H9 (cell line): ENCODE data around the gene LRRC45. TPM values are rescaled to one million over a fixed set of nuclear protein-coding genes. Genes with fewer than 3 reads are reported as not detected.
A peak's percentile ranks its signal among the peaks of the same experiment; 100 is the strongest.

Experiments used
- DNase-seq: peaks from one replicate; pipeline ENCODE4 v3.0.0-alpha.2; 2017
- H2AFZ ChIP-seq: one replicate; pipeline ENCODE4 v1.6.1; 2013; ENCODE audit warnings: mild to moderate bottlenecking, low read length, control low read depth, moderate library complexity
- H2AK5ac ChIP-seq: 2 replicates; pipeline ENCODE4 v1.6.1; 2013; ENCODE audit warnings: low read length, control low read depth, mixed read lengths; ENCODE audit not compliant: insufficient read length
- H2BK120ac ChIP-seq: one replicate; pipeline ENCODE4 v1.6.1; 2013; ENCODE audit warnings: low read depth, mild to moderate bottlenecking, low read length, control low read depth, inconsistent platforms; ENCODE audit not compliant: poor library complexity, severe bottlenecking
- H2BK12ac ChIP-seq: 2 replicates; pipeline ENCODE4 v1.6.1; 2013; ENCODE audit warnings: low read length, control low read depth, mixed read lengths, low read depth; ENCODE audit not compliant: insufficient read length
- H2BK15ac ChIP-seq: 2 replicates; pipeline ENCODE4 v1.6.1; 2013; ENCODE audit warnings: low read depth, low read length, control low read depth
- H2BK20ac ChIP-seq: one replicate; pipeline ENCODE4 v1.6.1; 2013; ENCODE audit warnings: low read depth, mild to moderate bottlenecking, low read length, control low read depth, inconsistent platforms; ENCODE audit not compliant: poor library complexity, severe bottlenecking
- H2BK5ac ChIP-seq: 2 replicates; pipeline ENCODE4 v1.6.1; 2013; ENCODE audit warnings: low read length, control low read depth, mixed read lengths; ENCODE audit not compliant: insufficient read length
- H3K14ac ChIP-seq: 2 replicates; pipeline ENCODE4 v1.6.1; 2013; ENCODE audit warnings: low read length, control low read depth; ENCODE audit not compliant: insufficient read depth
- H3K18ac ChIP-seq: 2 replicates; pipeline ENCODE4 v1.6.1; 2013; ENCODE audit warnings: low read depth, mild to moderate bottlenecking, mixed read lengths, low read length, control low read depth; ENCODE audit not compliant: insufficient read length
- H3K23ac ChIP-seq: 2 replicates; pipeline ENCODE4 v1.6.1; 2013; ENCODE audit warnings: low read length, control low read depth, mixed read lengths, low read depth; ENCODE audit not compliant: insufficient read length
- H3K23me2 ChIP-seq: 2 replicates; pipeline ENCODE4 v1.6.1; 2013; ENCODE audit warnings: low read depth, mild to moderate bottlenecking, mixed read lengths, low read length, control low read depth; ENCODE audit not compliant: insufficient read length, poor library complexity, severe bottlenecking
- H3K27ac ChIP-seq: 2 replicates; pipeline ENCODE4 v1.5.1; 2013; ENCODE audit warnings: low read length, control low read depth, mixed read lengths, low read depth; ENCODE audit not compliant: insufficient read length
- H3K27me3 ChIP-seq: 2 replicates; pipeline ENCODE4 v1.6.1; 2013; ENCODE audit warnings: low read length, control low read depth, inconsistent platforms; ENCODE audit not compliant: insufficient read depth
- H3K4ac ChIP-seq: 2 replicates; pipeline ENCODE4 v1.6.1; 2013; ENCODE audit warnings: low read depth, mild to moderate bottlenecking, control low read depth, inconsistent platforms, low read length, moderate library complexity
- H3K4me1 ChIP-seq: 2 replicates; pipeline ENCODE4 v1.6.1; 2013; ENCODE audit warnings: low read length, control low read depth, inconsistent platforms; ENCODE audit not compliant: insufficient read depth
- H3K4me2 ChIP-seq: 2 replicates; pipeline ENCODE4 v1.6.1; 2013; ENCODE audit warnings: low read length, control low read depth, mixed read lengths; ENCODE audit not compliant: insufficient read length, insufficient read depth
- H3K56ac ChIP-seq: 2 replicates; pipeline ENCODE4 v1.6.1; 2013; ENCODE audit warnings: low read depth, mild to moderate bottlenecking, mixed read lengths, low read length, control low read depth; ENCODE audit not compliant: insufficient read length
- H3K79me1 ChIP-seq: 2 replicates; pipeline ENCODE4 v1.6.1; 2013; ENCODE audit warnings: low read depth, mild to moderate bottlenecking, moderate library complexity, low read length, control low read depth, inconsistent platforms; ENCODE audit not compliant: insufficient read depth, poor library complexity, severe bottlenecking
- H3K79me2 ChIP-seq: 2 replicates; pipeline ENCODE4 v1.6.1; 2013; ENCODE audit warnings: low read length, control low read depth, inconsistent platforms; ENCODE audit not compliant: insufficient read depth
- H3K9ac ChIP-seq: 2 replicates; pipeline ENCODE4 v1.6.1; 2013; ENCODE audit warnings: low read length, control low read depth, mixed read lengths; ENCODE audit not compliant: insufficient read length; ENCODE audit errors: extremely low read depth
- H3K9me3 ChIP-seq: one replicate; pipeline ENCODE4 v1.6.1; 2013; ENCODE audit warnings: low read depth, low read length, inconsistent platforms; ENCODE audit not compliant: control insufficient read depth
- H3T11ph ChIP-seq: one replicate; pipeline ENCODE4 v1.6.1; 2013; ENCODE audit warnings: mild to moderate bottlenecking, low read length, control low read depth, inconsistent platforms
- H4K20me1 ChIP-seq: one replicate; pipeline ENCODE4 v1.6.1; 2013; ENCODE audit not compliant: control insufficient read depth, insufficient read length, insufficient read depth
- H4K5ac ChIP-seq: 2 replicates; pipeline ENCODE4 v1.6.1; 2013; ENCODE audit warnings: low read depth, mild to moderate bottlenecking, mixed read lengths, low read length, control low read depth; ENCODE audit not compliant: insufficient read length
- H4K8ac ChIP-seq: replicated peaks from 2 replicates; pipeline ENCODE4 v1.6.1; 2013; ENCODE audit warnings: low read length, control low read depth, mixed read lengths, low read depth; ENCODE audit not compliant: insufficient read length
- H4K91ac ChIP-seq: 2 replicates; pipeline ENCODE4 v1.6.1; 2013; ENCODE audit warnings: low read depth, mild to moderate bottlenecking, moderate library complexity, mixed read lengths, low read length, control low read depth; ENCODE audit not compliant: insufficient read length
- H3K27ac Mint-ChIP-seq, 3 experiments: 2 replicates in 2 of 3; 3 replicates in 1 of 3; pipeline ENCODE4 v1.8.0; 2020 to 2021; ENCODE audit warnings: mixed read lengths in 3 of 3, mild to moderate bottlenecking in 1 of 3, moderate library complexity in 1 of 3
- H3K27me3 Mint-ChIP-seq: 2 replicates; pipeline ENCODE4 v1.8.0; 2021; ENCODE audit warnings: low read depth, mild to moderate bottlenecking, moderate library complexity, mixed read lengths
- H3K36me3 Mint-ChIP-seq, 3 experiments: 2 replicates in 2 of 3; 3 replicates in 1 of 3; pipeline ENCODE4 v1.8.0; 2020 to 2021; ENCODE audit warnings: low read depth in 3 of 3, mixed read lengths in 3 of 3; ENCODE audit not compliant: insufficient read depth in 1 of 3
- H3K4me1 Mint-ChIP-seq, 2 experiments: 2 replicates each; pipeline ENCODE4 v1.8.0; 2020; ENCODE audit warnings: mixed read lengths in 2 of 2
- H3K4me3 Mint-ChIP-seq, 2 experiments: 2 replicates in 1 of 2; 3 replicates in 1 of 2; pipeline ENCODE4 v1.8.0; 2020 to 2021; ENCODE audit warnings: mild to moderate bottlenecking in 2 of 2, mixed read lengths in 2 of 2, moderate library complexity in 1 of 2
- H3K9me3 Mint-ChIP-seq, 2 experiments: 2 replicates in 1 of 2; 3 replicates in 1 of 2; pipeline ENCODE4 v1.8.0; 2020; ENCODE audit warnings: mild to moderate bottlenecking in 2 of 2, mixed read lengths in 2 of 2, moderate library complexity in 1 of 2
- CTCF ChIP-seq: fragments of 200-600 bp; sonication (generic); conservative IDR thresholded peaks from 3 replicates; pipeline ENCODE4 v1.8.0; 2021; ENCODE audit warnings: antibody characterized with exemption, mild to moderate bottlenecking
- WGBS: extraction: QIAGEN DNeasy Blood & Tissue Kit; methylation state at CpG from one replicate; pipeline ENCODE4 v1.1.7; 2013; ENCODE audit warnings: missing lambda C conversion rate, low lambda C conversion rate, mixed read lengths; ENCODE audit not compliant: insufficient read length; ENCODE audit errors: extremely low coverage; 5-methylcytosine and 5-hydroxymethylcytosine counted together
- total RNA-seq: library from RNA; stranded (reverse); gene quantifications from 2 replicates; pipeline ENCODE4 v1.2.1, GENCODE V29; 2021

LRRC45 gene
- total RNA-seq, 1 experiment from 2014 or later = 28.7 TPM

- WGBS = no CpG with 5 or more reads among the region's 26 CpGs
- Histone ChIP-seq H2BK12ac (no peak overlapping the region), H3K23me2 (no peaks in the 10 kb centered on the region), H4K8ac (no peak overlapping the region), H3T11ph (no peak overlapping the region), H3K79me2 (no peaks in the 10 kb centered on the region; the same call in 1 of the 2 replicates), H3K4ac (no peak overlapping the region), H3K27me3 (no peaks in the 10 kb centered on the region), H3K9ac (no peak overlapping the region), H4K20me1 (no peaks in the 10 kb centered on the region), H3K27ac (no peak overlapping the region), H4K5ac (no peak overlapping the region), H2BK15ac (no peak overlapping the region), H4K91ac (no peak overlapping the region), H2AFZ (no peak overlapping the region), H3K9me3 (no peaks in the 10 kb centered on the region), H3K4me2 (no peak overlapping the region), H2BK120ac (no peak overlapping the region), H3K56ac (no peak overlapping the region), H2BK5ac (no peak overlapping the region), H3K18ac (no peak overlapping the region), H3K4me1 (no peaks in the 10 kb centered on the region), H3K79me1 (no peaks in the 10 kb centered on the region), H2AK5ac (no peak overlapping the region), H3K14ac (no peak overlapping the region), H3K23ac (no peak overlapping the region), H2BK20ac (no peak overlapping the region)
- Mint-ChIP-seq H3K36me3 (peaks cover 6 to 63% (median 55%) of the 10 kb centered on the region in 3 experiments), H3K27me3 (no peaks in the 10 kb centered on the region), H3K27ac (peak overlapping the region in 1 of 3 experiments; percentile 27; a peak in 1 of 7 replicates), H3K9me3 (no peaks in the 10 kb centered on the region; a peak in 2 of 5 replicates), H3K4me3 (no peak overlapping the region), H3K4me1 (peaks cover under 1 to 5% of the 10 kb centered on the region in 2 experiments; a peak in 2 of 4 replicates)
- DNase-seq = no peak
- no peak for TF ChIP-seq CTCF
Measured at GRCh38 chr17:81983639-81984373, 39.3 kb upstream of the LRRC45 start.
